Astrocyte of the cerebellum (primary cell): ENCODE data around the gene DNAJC5G.

Experiments
- DNase-seq: peaks from one replicate; pipeline ENCODE4 v3.0.0-alpha.2; 2011; ENCODE audit warnings: low read depth
- H3K4me3 ChIP-seq: 2 replicates; pipeline ENCODE4 v1.5.1; 2011; ENCODE audit warnings: mild to moderate bottlenecking, low read depth, low read length, moderate library complexity
- in situ Hi-C: cut with HindIII; loops from 2 replicates; pipeline ENCODE4 v1.10.0; 2017; ENCODE audit warnings: low sequenced_read_pairs
- TF ChIP-seq, protein P1 (sequence below): IDR thresholded peaks from 2 replicates; pipeline ENCODE4 v1.5.1; 2012; ENCODE audit warnings: low read length, low read depth, moderate library complexity, mild to moderate bottlenecking; ENCODE audit errors: missing control alignments

Gene DNAJC5G

DNA sequence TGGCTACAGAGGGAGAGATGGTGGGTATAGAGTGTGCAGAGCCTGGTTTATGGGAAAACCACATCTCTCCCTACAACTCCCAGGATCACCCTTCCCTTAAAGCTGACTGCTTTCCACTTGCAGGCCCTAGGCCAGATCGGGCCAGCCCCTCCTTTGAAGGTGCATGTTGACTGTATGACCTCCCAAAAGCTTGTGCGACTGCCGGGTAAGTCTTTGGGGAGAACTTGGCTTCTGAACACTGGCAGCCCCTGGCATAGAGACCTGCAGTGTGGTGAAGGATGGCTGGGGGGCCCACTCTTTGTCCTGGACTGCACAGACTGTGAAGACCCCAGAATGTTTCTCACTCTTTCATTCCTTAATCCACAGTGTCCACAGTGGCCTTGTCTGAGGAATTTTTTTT lies 38.6 kb upstream of the DNAJC5G start:
- TF ChIP-seq, protein P1, sequence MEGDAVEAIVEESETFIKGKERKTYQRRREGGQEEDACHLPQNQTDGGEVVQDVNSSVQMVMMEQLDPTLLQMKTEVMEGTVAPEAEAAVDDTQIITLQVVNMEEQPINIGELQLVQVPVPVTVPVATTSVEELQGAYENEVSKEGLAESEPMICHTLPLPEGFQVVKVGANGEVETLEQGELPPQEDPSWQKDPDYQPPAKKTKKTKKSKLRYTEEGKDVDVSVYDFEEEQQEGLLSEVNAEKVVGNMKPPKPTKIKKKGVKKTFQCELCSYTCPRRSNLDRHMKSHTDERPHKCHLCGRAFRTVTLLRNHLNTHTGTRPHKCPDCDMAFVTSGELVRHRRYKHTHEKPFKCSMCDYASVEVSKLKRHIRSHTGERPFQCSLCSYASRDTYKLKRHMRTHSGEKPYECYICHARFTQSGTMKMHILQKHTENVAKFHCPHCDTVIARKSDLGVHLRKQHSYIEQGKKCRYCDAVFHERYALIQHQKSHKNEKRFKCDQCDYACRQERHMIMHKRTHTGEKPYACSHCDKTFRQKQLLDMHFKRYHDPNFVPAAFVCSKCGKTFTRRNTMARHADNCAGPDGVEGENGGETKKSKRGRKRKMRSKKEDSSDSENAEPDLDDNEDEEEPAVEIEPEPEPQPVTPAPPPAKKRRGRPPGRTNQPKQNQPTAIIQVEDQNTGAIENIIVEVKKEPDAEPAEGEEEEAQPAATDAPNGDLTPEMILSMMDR: no peak

DNA sequence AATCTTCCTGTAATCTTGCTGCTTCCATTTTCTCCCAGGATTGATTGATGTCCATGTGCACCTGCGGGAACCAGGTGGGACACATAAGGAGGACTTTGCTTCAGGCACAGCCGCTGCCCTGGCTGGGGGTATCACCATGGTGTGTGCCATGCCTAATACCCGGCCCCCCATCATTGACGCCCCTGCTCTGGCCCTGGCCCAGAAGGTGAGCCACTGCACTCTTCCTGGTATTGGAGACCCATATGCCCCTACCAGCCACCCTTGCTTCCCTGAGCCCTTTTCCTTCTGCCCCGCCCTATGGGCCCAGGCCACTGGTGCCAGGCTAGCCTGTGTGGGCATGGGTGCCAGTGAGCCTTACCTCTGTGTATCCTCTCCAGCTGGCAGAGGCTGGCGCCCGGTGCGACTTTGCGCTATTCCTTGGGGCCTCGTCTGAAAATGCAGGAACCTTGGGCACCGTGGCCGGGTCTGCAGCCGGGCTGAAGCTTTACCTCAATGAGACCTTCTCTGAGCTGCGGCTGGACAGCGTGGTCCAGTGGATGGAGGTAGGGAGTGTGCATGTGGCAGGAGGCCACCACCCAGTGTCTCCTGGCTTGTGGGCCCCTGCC lies 37.8 kb upstream of the DNAJC5G start:
- H3K4me3 ChIP-seq: no peak overlapping the region
- no peak for DNase-seq
- TF ChIP-seq, protein P1: no peak
- in situ Hi-C loops: no loop called here

More for the DNA sequence above, 38.6 kb upstream of the DNAJC5G start:
- in situ Hi-C loops: no loop called here
- DNase-seq: no peak
- no peak overlapping the region for H3K4me3 ChIP-seq

DNA sequence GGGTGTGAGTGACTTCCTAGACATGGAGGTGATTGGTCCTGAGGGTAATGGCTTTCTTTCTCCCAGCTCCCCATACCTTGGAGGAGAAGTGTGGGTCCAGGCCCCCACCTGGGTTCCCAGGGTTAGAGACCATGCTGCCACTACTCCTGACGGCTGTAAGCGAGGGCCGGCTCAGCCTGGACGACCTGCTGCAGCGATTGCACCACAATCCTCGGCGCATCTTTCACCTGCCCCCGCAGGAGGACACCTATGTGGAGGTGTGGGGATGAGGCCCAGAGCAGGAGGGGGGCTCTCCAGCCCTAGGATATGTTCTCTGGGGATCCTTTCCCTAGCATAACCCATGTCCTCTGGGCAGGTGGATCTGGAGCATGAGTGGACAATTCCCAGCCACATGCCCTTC lies 36.3 kb upstream of the DNAJC5G start:
- no peak for DNase-seq
- TF ChIP-seq, protein P1: no peak
- H3K4me3 ChIP-seq: no peak overlapping the region
- in situ Hi-C loops: no loop called here

DNA sequence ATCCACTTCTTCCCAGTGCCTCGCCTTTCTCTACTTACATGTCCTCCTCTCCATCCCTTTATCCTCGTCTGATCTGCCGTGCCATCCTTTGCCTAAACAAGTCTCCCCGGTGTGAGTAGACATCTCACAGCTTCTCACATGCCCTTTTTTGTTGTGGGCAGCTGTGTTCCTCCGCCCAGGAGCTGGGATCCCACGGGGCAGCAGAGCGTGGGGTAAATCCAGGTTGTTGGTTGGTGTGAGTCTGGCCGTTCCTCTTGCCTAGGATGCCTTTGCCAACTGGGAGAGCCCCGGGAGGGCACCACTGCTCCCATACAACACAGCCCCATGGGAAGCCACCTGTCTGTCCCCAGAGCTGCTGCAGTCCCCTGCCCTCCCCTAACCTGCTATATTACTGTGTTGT lies 34.8 kb upstream of the DNAJC5G start:
- TF ChIP-seq, protein P1: no peak
- no peak for DNase-seq
- H3K4me3 ChIP-seq: no peak overlapping the region
- in situ Hi-C loops: no loop called here

DNA sequence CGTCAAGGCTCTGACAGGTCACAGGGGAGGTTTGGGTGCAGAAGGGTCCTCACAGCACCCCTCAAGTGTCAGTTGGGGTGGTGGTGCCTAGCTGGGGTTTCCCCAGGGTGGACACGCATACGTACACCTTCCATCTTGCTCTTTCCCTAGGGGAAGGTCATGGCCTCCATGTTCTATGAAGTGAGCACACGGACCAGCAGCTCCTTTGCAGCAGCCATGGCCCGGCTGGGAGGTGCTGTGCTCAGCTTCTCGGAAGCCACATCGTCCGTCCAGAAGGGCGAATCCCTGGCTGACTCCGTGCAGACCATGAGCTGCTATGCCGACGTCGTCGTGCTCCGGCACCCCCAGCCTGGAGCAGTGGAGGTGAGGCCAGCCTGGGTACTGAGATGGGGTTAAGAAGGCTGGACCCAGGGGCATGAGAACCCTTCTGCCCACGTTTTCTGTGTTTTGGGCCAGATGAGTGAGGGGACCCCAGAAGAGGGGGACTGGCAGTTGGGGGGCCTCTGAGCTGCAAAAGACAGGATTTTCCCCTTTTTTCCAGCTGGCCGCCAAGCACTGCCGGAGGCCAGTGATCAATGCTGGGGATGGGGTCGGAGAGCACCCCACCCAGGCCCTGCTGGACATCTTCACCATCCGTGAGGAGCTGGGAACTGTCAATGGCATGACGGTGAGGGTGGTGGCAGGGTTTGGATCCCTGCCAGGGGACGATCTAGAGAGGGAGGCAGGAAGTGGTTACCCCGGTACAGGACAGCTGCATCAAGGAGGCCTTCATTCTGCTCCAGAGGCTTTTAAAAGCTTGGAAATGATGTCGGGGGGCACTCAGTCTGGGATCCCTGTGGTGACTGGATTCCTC lies 33.2 kb upstream of the DNAJC5G start:
- TF ChIP-seq, protein P1: no peak
- no peak for DNase-seq
- in situ Hi-C loops: no loop called here
- no peak overlapping the region for H3K4me3 ChIP-seq

DNA sequence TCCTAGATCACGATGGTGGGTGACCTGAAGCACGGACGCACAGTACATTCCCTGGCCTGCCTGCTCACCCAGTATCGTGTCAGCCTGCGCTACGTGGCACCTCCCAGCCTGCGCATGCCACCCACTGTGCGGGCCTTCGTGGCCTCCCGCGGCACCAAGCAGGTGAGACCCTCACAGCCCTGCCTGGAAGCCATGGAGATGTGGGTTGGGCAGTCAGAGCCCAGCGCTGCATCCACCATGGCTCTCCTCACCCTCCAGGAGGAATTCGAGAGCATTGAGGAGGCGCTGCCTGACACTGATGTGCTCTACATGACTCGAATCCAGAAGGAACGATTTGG lies 32.6 kb upstream of the DNAJC5G start:
- TF ChIP-seq, protein P1: no peak
- in situ Hi-C loops: no loop called here
- no peak overlapping the region for H3K4me3 ChIP-seq
- DNase-seq: no peak
